Stomach (tissue), 4 donors: ENCODE results near the gene KCNE5.

Experiments used
- CTCF ChIP-seq, 7 experiments: fragments of 450-650 bp in 4 of 7; fragments of 200-600 bp in 3 of 7; sonication (generic) in 3 of 7; IDR thresholded peaks; one replicate each; pipeline ENCODE4 v1.5.1; 2016 to 2019; ENCODE audit warnings: antibody characterized with exemption in 7 of 7, control low read depth in 2 of 7, mild to moderate bottlenecking in 1 of 7
- POLR2A ChIP-seq, 4 donors: fragments of 450-650 bp; IDR thresholded peaks; one replicate each; pipeline ENCODE4 v1.6.1; 2016; ENCODE audit warnings: antibody characterized with exemption in 4 of 4, control low read depth in 2 of 4, mild to moderate bottlenecking in 1 of 4, moderate library complexity in 1 of 4

- TF ChIP-seq CTCF (IDR thresholded peaks at IDR 0.05), result no peak
- no peak for TF ChIP-seq POLR2A (IDR thresholded peaks at IDR 0.05)
Observed at GRCh38 chrX:109667986-109668385, 43.0 kb upstream of the KCNE5 start.
